B cell (primary cell): ENCODE measurements around the gene VPS26B.

Experiments used
- EZH2 ChIP-seq: IDR thresholded peaks from 2 replicates; pipeline ENCODE4 v1.6.1; 2012; ENCODE audit warnings: borderline replicate concordance, low read depth, mild to moderate bottlenecking, moderate library complexity, low read length; ENCODE audit not compliant: insufficient read depth, poor library complexity, severe bottlenecking
- TF ChIP-seq, protein P1 (sequence below): fragments of 200-600 bp; IDR thresholded peaks from one replicate; pipeline ENCODE4 v1.8.0; 2022; ENCODE audit warnings: antibody characterized with exemption, mild to moderate bottlenecking

DNA sequence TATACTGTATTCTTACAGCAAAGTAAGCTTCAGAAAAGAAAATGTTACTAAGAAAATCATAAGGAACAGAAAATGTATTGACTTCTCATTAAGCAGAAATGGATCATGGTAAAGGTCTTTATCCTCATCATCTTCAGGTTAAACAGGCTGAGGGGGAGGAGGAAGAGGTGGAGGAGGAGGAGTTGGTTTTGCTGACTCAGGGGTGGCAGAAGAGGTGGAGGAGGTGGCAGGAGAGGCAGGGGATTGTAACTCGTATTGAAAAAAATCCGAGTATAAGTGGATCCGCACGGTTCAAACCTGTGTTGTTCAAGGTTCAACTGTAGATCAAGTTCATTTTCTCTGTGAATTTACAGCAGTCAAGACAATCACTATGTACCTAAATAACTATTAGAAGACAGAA, 64.7 kb downstream of the VPS26B start:
- TF ChIP-seq, protein P1, sequence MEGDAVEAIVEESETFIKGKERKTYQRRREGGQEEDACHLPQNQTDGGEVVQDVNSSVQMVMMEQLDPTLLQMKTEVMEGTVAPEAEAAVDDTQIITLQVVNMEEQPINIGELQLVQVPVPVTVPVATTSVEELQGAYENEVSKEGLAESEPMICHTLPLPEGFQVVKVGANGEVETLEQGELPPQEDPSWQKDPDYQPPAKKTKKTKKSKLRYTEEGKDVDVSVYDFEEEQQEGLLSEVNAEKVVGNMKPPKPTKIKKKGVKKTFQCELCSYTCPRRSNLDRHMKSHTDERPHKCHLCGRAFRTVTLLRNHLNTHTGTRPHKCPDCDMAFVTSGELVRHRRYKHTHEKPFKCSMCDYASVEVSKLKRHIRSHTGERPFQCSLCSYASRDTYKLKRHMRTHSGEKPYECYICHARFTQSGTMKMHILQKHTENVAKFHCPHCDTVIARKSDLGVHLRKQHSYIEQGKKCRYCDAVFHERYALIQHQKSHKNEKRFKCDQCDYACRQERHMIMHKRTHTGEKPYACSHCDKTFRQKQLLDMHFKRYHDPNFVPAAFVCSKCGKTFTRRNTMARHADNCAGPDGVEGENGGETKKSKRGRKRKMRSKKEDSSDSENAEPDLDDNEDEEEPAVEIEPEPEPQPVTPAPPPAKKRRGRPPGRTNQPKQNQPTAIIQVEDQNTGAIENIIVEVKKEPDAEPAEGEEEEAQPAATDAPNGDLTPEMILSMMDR, result no peak
- TF ChIP-seq EZH2, result no peak
